Left ventricle myocardium superior (tissue), 1 donor: Measurements from ENCODE around the gene CLPTM1L. TPM values are rescaled to one million over a fixed set of nuclear protein-coding genes. Genes with fewer than 3 reads are reported as not detected.
"Not testable (repeated sequence)": the region's sequence is repeated elsewhere in the genome, so short reads cannot be mapped to it uniquely, and the experiment has no call there.

Source experiments
- ATAC-seq: fragments of 200-7000 bp; cut with Tn5 transposase; one replicate; pipeline ENCODE4 v1.9.1; 2020; ENCODE audit warnings: mild to moderate bottlenecking, moderate library complexity
- DNase-seq: peaks from one replicate; pipeline ENCODE4 v3.0.0-alpha.2; 2020
- intact Hi-C: fragments of 100-400 bp; cut with micrococcal nuclease; formaldehyde crosslinking; loops from one replicate; pipeline ENCODE4 v1.11.0; 2022
- total RNA-seq: library from RNA; stranded (reverse); fragmentation: NEBNext Ultra II Directional; extraction: Animal tissue kit (Norgen Biotek cat#: 25700); gene quantifications from one replicate; pipeline ENCODE4 v1.2.1, GENCODE V29; 2021
- donor health status: DM: no; HTN: yes; CAD: no; lungs with severe emphysema.

CLPTM1L gene
- total RNA-seq, 1 donor from 2014 or later, result 31.5 TPM

GRCh38 chr5:1283729-1284041 is 61.2 kb downstream of the CLPTM1L start:
- DNase-seq, result peak; percentile 12
- ATAC-seq, intact Hi-C loops: not testable (repeated sequence)

GRCh38 chr5:1282993-1283728 is 61.7 kb downstream of the CLPTM1L start:
- DNase-seq, result peak; percentile 13
- intact Hi-C loops, ATAC-seq: not testable (repeated sequence)

GRCh38 chr5:1282131-1282992 is 62.5 kb downstream of the CLPTM1L start:
- intact Hi-C loops, result no loop called here
- DNase-seq (peak; percentile 39), ATAC-seq (peak; percentile 18)

GRCh38 chr5:1281038-1281882 is 63.6 kb downstream of the CLPTM1L start:
- DNase-seq (peak; percentile 5), ATAC-seq (no peak)
- intact Hi-C loops, result no loop called here

GRCh38 chr5:1280177-1281037 is 64.5 kb downstream of the CLPTM1L start:
- intact Hi-C loops, result no loop called here
- DNase-seq (peak; percentile 15), ATAC-seq (no peak)

GRCh38 chr5:1279443-1280151 is 65.3 kb downstream of the CLPTM1L start:
- DNase-seq (peak; percentile 20), ATAC-seq (no peak)
- intact Hi-C loops, result no loop called here

GRCh38 chr5:1278656-1279442 is 66.0 kb downstream of the CLPTM1L start:
- intact Hi-C loops, result no loop called here
- peak; percentile 18 for DNase-seq
- no peak for ATAC-seq

- no peak for ATAC-seq
- DNase-seq, result no peak
These were observed 66.7 kb downstream of the CLPTM1L start for GRCh38 chr5:1278216-1278615.

GRCh38 chr5:1277781-1278180 is 67.1 kb downstream of the CLPTM1L start:
- peak; percentile 10 for DNase-seq
- intact Hi-C loops, result no loop called here
- no peak for ATAC-seq

More at GRCh38 chr5:1278216-1278615, 66.7 kb downstream of the CLPTM1L start:
- intact Hi-C loops, result no loop called here

GRCh38 chr5:1277331-1277730 is 67.6 kb downstream of the CLPTM1L start:
- intact Hi-C loops, result no loop called here
- no peak for ATAC-seq
- DNase-seq, result no peak

GRCh38 chr5:1276930-1277329 is 68.0 kb downstream of the CLPTM1L start:
- ATAC-seq (no peak), DNase-seq (no peak)
- intact Hi-C loops, result no loop called here

- intact Hi-C loops, ATAC-seq, DNase-seq: not testable (repeated sequence)
These were observed 69.2 kb downstream of the CLPTM1L start for GRCh38 chr5:1275397-1276391.

GRCh38 chr5:1274471-1274870 is 70.4 kb downstream of the CLPTM1L start:
- DNase-seq (no peak), ATAC-seq (no peak)
- intact Hi-C loops, result no loop called here

GRCh38 chr5:1273745-1274144 is 71.2 kb downstream of the CLPTM1L start:
- intact Hi-C loops, result no loop called here
- DNase-seq (no peak), ATAC-seq (no peak)

GRCh38 chr5:1272201-1272600 is 72.7 kb downstream of the CLPTM1L start:
- DNase-seq, result no peak
- ATAC-seq, result no peak
- intact Hi-C loops, result no loop called here
